Stimulated activated naive CD4-positive, alpha-beta T cell (primary cell): ENCODE data around the gene CACNA1B.

Experiments used
- DNase-seq, 6 experiments: peaks; one replicate each; lab custom pipeline; 2025; lab: John Stamatoyannopoulos, UW

The CACNA1B gene

GRCh38 chr9:138040446-138041430 is 163.2 kb downstream of the CACNA1B start:
- DNase-seq: no peak

- no peak for DNase-seq
These were observed 164.6 kb downstream of the CACNA1B start for GRCh38 chr9:138042146-138042545.

DNA sequence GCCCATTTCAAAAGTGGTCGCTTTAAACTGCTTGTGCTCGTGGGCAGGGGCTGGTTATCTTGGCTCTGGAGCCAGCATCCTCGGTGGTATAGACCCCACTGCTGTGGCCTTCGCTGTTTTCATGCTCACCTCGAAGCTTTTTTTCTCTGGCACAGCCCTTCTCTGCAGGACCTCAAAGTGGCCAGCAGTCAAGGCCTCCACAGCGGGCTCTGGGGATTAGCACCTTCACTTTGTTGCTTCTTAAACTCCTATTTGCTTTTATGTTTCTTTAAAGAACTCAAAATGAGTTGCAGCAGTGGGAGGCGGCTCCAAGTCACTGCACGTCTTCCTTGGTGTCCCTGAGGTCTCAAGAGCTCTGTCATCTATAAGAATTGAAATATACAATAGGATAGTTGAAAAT is 165.1 kb downstream of the CACNA1B start:
- DNase-seq: no peak

DNA sequence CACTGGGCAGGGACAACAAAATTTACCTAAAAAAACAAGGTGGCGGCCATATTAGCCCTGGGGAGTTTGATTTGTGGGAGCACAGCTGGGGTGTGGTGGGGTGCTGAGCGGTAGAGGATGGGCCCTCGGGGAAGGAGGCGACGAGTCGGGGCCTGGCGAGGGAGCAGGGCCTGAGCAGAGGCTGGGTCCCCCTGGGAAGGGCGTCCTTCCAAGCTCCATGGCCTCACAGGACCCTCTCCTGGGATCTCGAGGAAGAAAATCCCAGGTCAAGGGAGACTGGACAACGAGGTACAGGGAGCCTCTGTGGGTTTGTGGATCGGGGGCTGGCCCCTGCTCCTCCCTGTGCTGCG is 165.5 kb downstream of the CACNA1B start:
- no peak for DNase-seq

- no peak for DNase-seq
These were observed 166.1 kb downstream of the CACNA1B start for GRCh38 chr9:138043411-138044345.

DNA sequence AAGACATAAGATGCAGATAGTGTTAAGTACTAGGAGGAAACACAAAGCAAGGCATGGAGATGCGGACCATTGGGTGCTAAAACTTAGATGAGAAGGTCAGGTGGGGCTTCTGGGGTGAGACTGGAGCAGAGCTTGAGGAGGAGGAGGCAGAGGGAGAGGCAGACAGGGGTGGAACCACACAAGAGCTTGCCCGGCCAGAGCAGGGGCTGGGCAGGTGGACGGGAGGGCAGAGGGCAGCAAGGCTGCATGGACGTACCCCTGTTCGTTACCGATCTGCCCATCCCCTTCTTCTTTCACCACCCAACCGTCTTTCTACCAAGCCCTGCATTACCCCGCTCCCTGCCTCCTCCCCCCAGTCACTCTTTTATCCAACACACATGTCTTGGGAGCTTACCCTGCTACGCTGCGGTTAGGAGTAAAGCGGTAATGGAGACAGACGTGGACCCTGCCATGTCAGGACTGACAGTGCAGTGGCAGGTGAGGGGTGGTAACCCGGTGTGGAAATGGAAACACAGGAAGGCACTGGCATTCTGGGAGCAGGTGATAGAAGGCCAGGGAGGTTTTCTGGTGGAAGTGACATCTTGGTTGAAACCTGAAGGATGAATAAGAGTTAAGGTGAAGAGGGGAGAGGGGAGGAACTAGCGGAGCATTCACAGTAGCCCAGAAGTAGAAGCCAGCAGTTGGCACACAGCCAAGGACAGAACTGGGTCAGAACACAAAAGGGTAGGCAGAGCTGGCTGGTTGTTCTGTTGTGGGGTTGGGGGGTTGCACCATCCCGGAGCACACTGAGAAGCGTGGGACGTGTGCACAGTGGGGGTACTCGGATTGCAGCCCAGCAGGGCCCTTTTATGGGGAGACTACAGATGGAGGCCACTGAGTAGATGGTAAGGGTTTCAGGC is 167.2 kb downstream of the CACNA1B start:
- no peak for DNase-seq

- no peak for DNase-seq
These were observed 168.2 kb downstream of the CACNA1B start for GRCh38 chr9:138045541-138046490.

- no peak for DNase-seq
These were observed 169.2 kb downstream of the CACNA1B start for GRCh38 chr9:138046641-138047301.

- no peak for DNase-seq
These were observed 170.0 kb downstream of the CACNA1B start for GRCh38 chr9:138047469-138048040.

DNA sequence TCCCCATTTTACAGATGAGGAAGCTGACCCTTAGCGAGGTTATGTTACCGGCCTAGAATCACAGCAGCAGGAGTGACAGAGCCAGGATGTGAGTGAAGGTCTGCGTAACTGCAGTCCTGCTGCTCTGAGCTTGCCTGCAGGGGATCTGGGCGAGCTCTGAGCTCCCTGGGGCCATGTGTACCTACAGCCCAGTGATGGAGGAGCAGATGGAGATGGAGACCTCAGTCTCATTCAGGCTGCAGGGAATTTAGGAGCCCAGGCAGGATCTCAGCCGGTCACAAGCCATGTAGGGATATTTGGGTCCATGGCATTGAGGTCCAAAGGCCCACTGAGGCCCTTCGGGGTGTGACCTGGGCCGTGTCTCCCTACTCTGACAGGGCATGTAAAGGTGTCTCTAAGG is 170.6 kb downstream of the CACNA1B start:
- DNase-seq: no peak

GRCh38 chr9:138049085-138049778 is 171.7 kb downstream of the CACNA1B start:
- DNase-seq: no peak

- DNase-seq: no peak
These were observed 172.3 kb downstream of the CACNA1B start for GRCh38 chr9:138049779-138050471.

- DNase-seq: no peak
These were observed 173.1 kb downstream of the CACNA1B start for GRCh38 chr9:138050472-138051330.

GRCh38 chr9:138051586-138052321 is 174.2 kb downstream of the CACNA1B start:
- DNase-seq: no peak

DNA sequence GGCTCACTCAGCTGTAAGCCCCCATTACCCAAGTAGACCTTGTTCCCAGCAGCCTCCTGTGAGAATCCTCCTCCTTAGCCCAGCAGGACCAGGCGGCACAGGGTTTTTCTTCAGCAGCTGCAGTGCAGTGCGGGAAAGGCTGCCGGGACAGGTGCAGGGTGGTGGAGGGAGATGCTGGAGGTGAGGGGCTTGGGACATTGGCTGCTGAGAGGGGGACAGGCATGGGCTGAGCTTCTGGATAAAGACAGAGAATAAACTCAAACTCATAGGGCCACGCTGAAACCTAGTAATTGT is 174.7 kb downstream of the CACNA1B start:
- no peak for DNase-seq

DNA sequence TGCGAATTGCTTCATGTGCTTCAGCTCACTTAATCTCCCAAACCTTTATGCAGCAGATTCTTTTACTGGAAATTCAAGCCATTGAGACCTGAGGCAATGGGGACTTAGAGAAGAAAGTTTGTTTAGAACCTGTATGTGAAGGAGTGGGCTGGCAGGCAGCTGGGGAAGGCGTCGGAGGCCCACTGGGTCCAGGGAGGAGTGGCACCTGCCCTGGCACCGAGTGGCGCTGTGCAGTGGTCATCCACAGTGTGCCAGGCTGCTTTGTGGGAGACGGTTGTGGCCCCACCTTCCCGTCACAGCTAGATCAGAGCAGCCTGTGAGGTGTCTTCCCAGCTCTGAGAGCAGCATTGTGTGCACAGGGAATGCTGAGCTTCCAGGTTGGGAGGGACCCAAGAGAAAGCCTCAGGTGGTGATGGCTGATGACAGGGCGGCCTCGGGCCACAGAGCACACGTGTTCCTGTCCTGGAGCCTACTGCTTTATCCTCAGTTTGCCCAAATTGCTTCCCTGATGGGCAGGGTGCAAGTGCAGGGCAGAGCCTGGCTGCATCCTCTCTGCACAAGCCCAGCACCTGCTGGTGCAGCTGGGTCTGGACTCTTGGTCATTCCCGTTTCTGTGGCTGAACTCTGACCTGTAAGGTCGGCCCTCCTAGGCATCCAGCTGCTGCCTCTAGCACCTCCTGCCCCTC is 175.2 kb downstream of the CACNA1B start:
- no peak for DNase-seq
